Astrocyte of the spinal cord (primary cell): ENCODE data around the gene RHEB.

Source experiments
- DNase-seq: peaks from one replicate; pipeline ENCODE4 v3.0.0; 2011; ENCODE audit warnings: low read depth, low spot score
- H3K4me3 ChIP-seq: 2 replicates; pipeline ENCODE4 v1.5.1; 2011; ENCODE audit warnings: low read depth, mild to moderate bottlenecking, low read length, moderate library complexity
- in situ Hi-C: cut with HindIII; loops from 2 replicates; pipeline ENCODE4 v1.10.0; 2017; ENCODE audit warnings: low sequenced_read_pairs
- TF ChIP-seq, protein P1 (sequence below): IDR thresholded peaks from 2 replicates; pipeline ENCODE4 v1.5.1; 2012; ENCODE audit warnings: low read depth, mild to moderate bottlenecking, low read length, inconsistent platforms

The RHEB gene

GRCh38 chr7:151431768-151432311 is 87.9 kb downstream of the RHEB start:
- DNase-seq, result no peak
- in situ Hi-C loops, result no loop called here
- TF ChIP-seq, protein P1, sequence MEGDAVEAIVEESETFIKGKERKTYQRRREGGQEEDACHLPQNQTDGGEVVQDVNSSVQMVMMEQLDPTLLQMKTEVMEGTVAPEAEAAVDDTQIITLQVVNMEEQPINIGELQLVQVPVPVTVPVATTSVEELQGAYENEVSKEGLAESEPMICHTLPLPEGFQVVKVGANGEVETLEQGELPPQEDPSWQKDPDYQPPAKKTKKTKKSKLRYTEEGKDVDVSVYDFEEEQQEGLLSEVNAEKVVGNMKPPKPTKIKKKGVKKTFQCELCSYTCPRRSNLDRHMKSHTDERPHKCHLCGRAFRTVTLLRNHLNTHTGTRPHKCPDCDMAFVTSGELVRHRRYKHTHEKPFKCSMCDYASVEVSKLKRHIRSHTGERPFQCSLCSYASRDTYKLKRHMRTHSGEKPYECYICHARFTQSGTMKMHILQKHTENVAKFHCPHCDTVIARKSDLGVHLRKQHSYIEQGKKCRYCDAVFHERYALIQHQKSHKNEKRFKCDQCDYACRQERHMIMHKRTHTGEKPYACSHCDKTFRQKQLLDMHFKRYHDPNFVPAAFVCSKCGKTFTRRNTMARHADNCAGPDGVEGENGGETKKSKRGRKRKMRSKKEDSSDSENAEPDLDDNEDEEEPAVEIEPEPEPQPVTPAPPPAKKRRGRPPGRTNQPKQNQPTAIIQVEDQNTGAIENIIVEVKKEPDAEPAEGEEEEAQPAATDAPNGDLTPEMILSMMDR, result no peak
- H3K4me3 ChIP-seq, result no peak overlapping the region

GRCh38 chr7:151431281-151431767 is 88.4 kb downstream of the RHEB start:
- H3K4me3 ChIP-seq, result no peak overlapping the region
- no peak for DNase-seq
- in situ Hi-C loops, result no loop called here
- TF ChIP-seq, protein P1, result no peak

GRCh38 chr7:151430391-151431205 is 89.1 kb downstream of the RHEB start:
- TF ChIP-seq, protein P1, result no peak
- H3K4me3 ChIP-seq, result no peak overlapping the region
- in situ Hi-C loops, result no loop called here
- no peak for DNase-seq

DNA sequence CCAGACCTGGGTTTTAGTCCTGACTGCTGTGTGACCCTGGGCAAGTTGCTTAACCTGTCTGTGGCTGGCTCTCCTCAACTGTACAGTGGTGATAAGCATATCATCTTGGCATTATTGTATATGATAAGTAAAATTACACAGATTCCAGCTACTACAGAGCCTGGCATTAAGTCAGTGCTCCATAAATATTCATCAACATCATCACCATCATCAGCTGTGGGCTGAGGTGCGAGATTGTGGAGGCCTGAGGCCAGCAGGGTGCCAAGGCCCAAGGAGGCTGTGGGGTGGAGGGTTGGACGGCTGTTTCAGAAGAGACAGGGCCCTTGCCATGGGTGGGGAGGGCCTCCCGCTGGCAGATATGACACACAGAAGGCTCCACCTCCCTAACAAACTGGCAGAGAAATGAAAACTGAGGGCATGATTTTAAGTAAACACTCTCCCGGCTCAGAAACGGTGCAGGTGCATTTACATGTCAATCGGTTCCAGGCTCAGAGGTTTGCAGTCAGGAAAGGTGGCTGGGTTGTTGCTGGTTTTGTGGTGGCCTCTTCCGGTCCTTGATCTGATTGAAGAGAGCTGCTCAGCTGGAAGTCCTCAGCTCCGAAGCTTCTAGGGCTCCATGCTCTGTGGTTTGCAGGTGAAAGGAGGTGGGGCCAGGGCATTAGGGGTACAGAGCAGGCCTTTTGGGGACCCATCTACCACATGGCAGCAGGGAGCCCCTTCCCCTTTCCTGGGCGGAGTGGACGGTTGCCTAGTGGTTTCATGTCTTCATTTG is 89.9 kb downstream of the RHEB start:
- H3K4me3 ChIP-seq, result no peak overlapping the region
- no peak for DNase-seq
- in situ Hi-C loops, result no loop called here

GRCh38 chr7:151429237-151429559 is 90.5 kb downstream of the RHEB start:
- in situ Hi-C loops, result no loop called here

More for the DNA sequence above, 89.9 kb downstream of the RHEB start:
- TF ChIP-seq, protein P1, result no peak

More at GRCh38 chr7:151429237-151429559, 90.5 kb downstream of the RHEB start:
- no peak for DNase-seq
- TF ChIP-seq, protein P1, result no peak
- H3K4me3 ChIP-seq, result no peak overlapping the region
